Sigmoid colon (tissue), 4 donors: ENCODE data around the gene TBC1D22A.

Experiments used
- CTCF ChIP-seq, 4 experiments: fragments of 450-650 bp in 3 of 4; fragments of 200-600 bp in 1 of 4; IDR thresholded peaks; one replicate each; pipeline ENCODE4 v1.5.1; 2016 to 2019; ENCODE audit warnings: antibody characterized with exemption in 4 of 4, mild to moderate bottlenecking in 3 of 4, moderate library complexity in 2 of 4
- EP300 ChIP-seq, 4 donors: sonication (generic); formaldehyde crosslinking; IDR thresholded peaks; one replicate each; pipeline ENCODE4 v1.6.1; 2017; ENCODE audit warnings: antibody characterized with exemption in 4 of 4
- POLR2A ChIP-seq, 2 donors: fragments of 450-650 bp; IDR thresholded peaks; one replicate each; pipeline ENCODE4 v1.6.1; 2016; ENCODE audit warnings: antibody characterized with exemption in 2 of 2, mild to moderate bottlenecking in 2 of 2, moderate library complexity in 2 of 2
- POLR2AphosphoS5 ChIP-seq, 4 donors: sonication (generic); formaldehyde crosslinking; IDR thresholded peaks; one replicate each; pipeline ENCODE4 v1.6.1; 2017; ENCODE audit warnings: antibody characterized with exemption in 4 of 4

GRCh38 chr22:47135338-47135737, 372.9 kb downstream of the TBC1D22A start:
- TF ChIP-seq CTCF (IDR thresholded peaks at IDR 0.05) (no peak), POLR2A (IDR thresholded peaks at IDR 0.05) (no peak), POLR2AphosphoS5 (IDR thresholded peaks at IDR 0.05) (no peak), EP300 (IDR thresholded peaks at IDR 0.05) (no peak)
